ACC112 (cell line): ENCODE measurements around the gene ST3GAL6.

Source experiments
- H2AFZ ChIP-seq: fragments of 200-600 bp; sonication (generic); one replicate; pipeline ENCODE4 v1.6.0; 2017; ENCODE audit warnings: antibody characterized with exemption, low read length; ENCODE audit not compliant: unreplicated experiment
- H3K27ac ChIP-seq: fragments of 200-600 bp; sonication (generic); 2 replicates; pipeline ENCODE4 v1.5.1; 2014; ENCODE audit warnings: low read depth, mild to moderate bottlenecking, antibody characterized with exemption, low read length, moderate library complexity
- H3K27me3 ChIP-seq: fragments of 200-600 bp; sonication (generic); 2 replicates; pipeline ENCODE4 v1.6.1; 2014; ENCODE audit warnings: mild to moderate bottlenecking, antibody characterized with exemption, low read length, moderate library complexity, mixed read lengths; ENCODE audit not compliant: insufficient read depth
- H3K36me3 ChIP-seq: fragments of 200-600 bp; sonication (generic); 2 replicates; pipeline ENCODE4 v1.6.1; 2016; ENCODE audit warnings: mild to moderate bottlenecking, antibody characterized with exemption, low read length, moderate library complexity, mixed read lengths; ENCODE audit not compliant: insufficient read depth
- H3K4me1 ChIP-seq: fragments of 200-600 bp; sonication (generic); one replicate; pipeline ENCODE4 v1.6.1; 2016; ENCODE audit warnings: low read length, mixed read lengths; ENCODE audit not compliant: insufficient read depth, unreplicated experiment, control insufficient read depth
- H3K4me3 ChIP-seq: fragments of 200-600 bp; sonication (generic); 2 replicates; pipeline ENCODE4 v1.5.1; 2014; ENCODE audit warnings: mild to moderate bottlenecking, low read depth, low read length
- H3K79me2 ChIP-seq: fragments of 200-600 bp; sonication (generic); one replicate; pipeline ENCODE4 v1.6.0; 2016; ENCODE audit warnings: low read length; ENCODE audit not compliant: control insufficient read depth, unreplicated experiment, insufficient read depth

ST3GAL6 gene

GRCh38 chr3:98739266-98739665, 23.9 kb upstream of the ST3GAL6 start:
- Histone ChIP-seq H3K27me3 (no peaks in the 10 kb centered on the region), H3K4me1 (peaks cover 43% of the 10 kb centered on the region), H3K36me3 (no peaks in the 10 kb centered on the region), H3K27ac (no peak overlapping the region), H3K79me2 (peaks cover 30% of the 10 kb centered on the region), H3K4me3 (no peak overlapping the region), H2AFZ (no peak overlapping the region)

DNA sequence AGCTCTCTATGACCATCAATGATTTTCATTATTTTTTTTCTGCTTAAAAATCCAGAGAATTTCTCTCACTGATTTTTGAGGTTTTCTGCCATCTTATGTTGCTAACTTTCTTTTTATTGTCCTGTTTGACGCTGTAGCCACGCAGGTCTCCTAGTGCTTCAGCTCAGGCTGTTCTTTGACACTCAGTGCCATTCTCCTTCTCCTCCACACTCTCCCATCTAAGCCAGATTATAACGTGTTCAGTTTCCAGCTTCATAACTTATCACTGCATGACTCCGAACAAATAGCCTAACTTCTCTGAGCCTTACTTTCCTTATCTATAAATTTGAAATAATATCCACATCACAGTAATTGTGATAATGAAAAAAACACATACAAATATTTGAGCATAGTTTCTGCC, 22.8 kb upstream of the ST3GAL6 start:
- H3K4me1 ChIP-seq, result peaks cover 36% of the 10 kb centered on the region
- peaks cover 20% of the 10 kb centered on the region for H3K79me2 ChIP-seq
- H3K27me3 ChIP-seq, result no peaks in the 10 kb centered on the region
- H3K27ac ChIP-seq, result no peak overlapping the region
- H3K36me3 ChIP-seq, result no peaks in the 10 kb centered on the region
- H3K4me3 ChIP-seq, result no peak overlapping the region
- no peak overlapping the region for H2AFZ ChIP-seq

DNA sequence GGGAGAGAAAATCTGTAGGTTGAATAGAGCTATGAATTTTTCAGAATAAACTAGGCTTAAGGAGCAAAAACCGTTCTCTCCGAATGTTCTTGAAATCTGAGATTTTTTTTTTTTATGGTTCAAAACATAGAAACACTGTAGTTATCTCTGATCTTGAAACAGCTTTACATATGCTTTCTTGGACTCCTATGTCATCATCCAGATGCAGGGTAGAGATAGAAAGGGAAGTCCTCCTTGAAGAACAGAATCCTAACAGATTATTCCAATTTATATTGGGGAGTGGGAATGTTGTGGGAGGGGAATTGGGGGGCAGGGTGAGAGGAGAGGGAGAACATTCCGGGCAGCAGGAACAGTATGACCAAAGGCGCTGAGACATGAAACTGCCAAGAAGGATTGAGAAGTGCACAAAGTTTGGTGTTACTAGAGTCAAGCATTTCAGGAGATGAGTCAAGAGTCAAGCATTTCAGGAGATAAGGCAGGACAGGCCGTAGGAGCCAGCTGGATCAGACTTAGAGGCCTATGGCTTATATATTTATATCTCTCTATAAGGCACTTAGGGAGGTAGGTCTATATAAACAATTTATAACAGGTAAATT, 21.9 kb upstream of the ST3GAL6 start:
- Histone ChIP-seq H3K27me3 (no peaks in the 10 kb centered on the region), H3K36me3 (no peaks in the 10 kb centered on the region), H2AFZ (no peak overlapping the region), H3K27ac (peak overlapping the region; percentile 34), H3K79me2 (peaks cover 18% of the 10 kb centered on the region), H3K4me3 (peak overlapping the region; percentile 38; the same call in 1 of the 2 replicates), H3K4me1 (peaks cover 29% of the 10 kb centered on the region)

- H3K4me1 ChIP-seq, result peaks cover 29% of the 10 kb centered on the region
- H3K4me3 ChIP-seq, result no peak overlapping the region
- H3K79me2 ChIP-seq, result peaks cover 23% of the 10 kb centered on the region
- H3K27ac ChIP-seq, result no peak overlapping the region
- no peaks in the 10 kb centered on the region for H3K27me3 ChIP-seq
- H2AFZ ChIP-seq, result no peak overlapping the region
- no peaks in the 10 kb centered on the region for H3K36me3 ChIP-seq
Measured at GRCh38 chr3:98743071-98743470, 20.1 kb upstream of the ST3GAL6 start.

- peaks cover 31% of the 10 kb centered on the region for H3K4me1 ChIP-seq
- H3K4me3 ChIP-seq, result no peak overlapping the region
- no peaks in the 10 kb centered on the region for H3K27me3 ChIP-seq
- H3K79me2 ChIP-seq, result peaks cover 23% of the 10 kb centered on the region
- H2AFZ ChIP-seq, result no peak overlapping the region
- no peaks in the 10 kb centered on the region for H3K36me3 ChIP-seq
- no peak overlapping the region for H3K27ac ChIP-seq
Measured at GRCh38 chr3:98744283-98744682, 18.9 kb upstream of the ST3GAL6 start.

DNA sequence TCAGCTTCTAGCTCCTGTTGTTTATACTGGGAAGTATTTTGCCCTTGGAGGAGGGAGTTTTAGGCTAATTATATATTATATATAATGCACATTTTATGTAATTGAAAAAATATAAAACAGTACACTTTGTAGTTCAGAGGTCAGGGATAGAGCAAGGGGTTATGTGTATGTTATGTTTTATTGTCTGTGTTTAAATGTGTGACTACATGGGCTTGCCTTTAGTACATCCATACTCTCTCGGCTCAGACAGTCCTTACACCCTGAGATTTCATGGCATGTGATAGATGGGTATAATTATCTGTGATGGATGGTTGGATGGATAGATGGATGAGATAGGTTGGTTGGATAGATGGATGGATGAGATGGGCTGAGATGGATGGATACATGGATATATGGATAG, 17.4 kb upstream of the ST3GAL6 start:
- Histone ChIP-seq H3K4me3 (no peak overlapping the region), H3K27me3 (no peaks in the 10 kb centered on the region), H3K36me3 (no peaks in the 10 kb centered on the region), H3K27ac (no peak overlapping the region), H2AFZ (no peak overlapping the region), H3K79me2 (peaks cover 23% of the 10 kb centered on the region), H3K4me1 (peaks cover 29% of the 10 kb centered on the region)

- Histone ChIP-seq H3K4me3 (no peak overlapping the region), H3K27me3 (no peaks in the 10 kb centered on the region), H3K36me3 (no peaks in the 10 kb centered on the region), H3K79me2 (peaks cover 23% of the 10 kb centered on the region), H2AFZ (no peak overlapping the region), H3K4me1 (peaks cover 25% of the 10 kb centered on the region), H3K27ac (no peak overlapping the region)
Measured at GRCh38 chr3:98746122-98746521, 17.0 kb upstream of the ST3GAL6 start.

- Histone ChIP-seq H3K4me3 (no peak overlapping the region), H3K79me2 (peaks cover 22% of the 10 kb centered on the region), H2AFZ (no peak overlapping the region), H3K27ac (no peak overlapping the region), H3K4me1 (peaks cover 18% of the 10 kb centered on the region), H3K36me3 (no peaks in the 10 kb centered on the region), H3K27me3 (no peaks in the 10 kb centered on the region)
Measured at GRCh38 chr3:98746882-98747281, 16.3 kb upstream of the ST3GAL6 start.

DNA sequence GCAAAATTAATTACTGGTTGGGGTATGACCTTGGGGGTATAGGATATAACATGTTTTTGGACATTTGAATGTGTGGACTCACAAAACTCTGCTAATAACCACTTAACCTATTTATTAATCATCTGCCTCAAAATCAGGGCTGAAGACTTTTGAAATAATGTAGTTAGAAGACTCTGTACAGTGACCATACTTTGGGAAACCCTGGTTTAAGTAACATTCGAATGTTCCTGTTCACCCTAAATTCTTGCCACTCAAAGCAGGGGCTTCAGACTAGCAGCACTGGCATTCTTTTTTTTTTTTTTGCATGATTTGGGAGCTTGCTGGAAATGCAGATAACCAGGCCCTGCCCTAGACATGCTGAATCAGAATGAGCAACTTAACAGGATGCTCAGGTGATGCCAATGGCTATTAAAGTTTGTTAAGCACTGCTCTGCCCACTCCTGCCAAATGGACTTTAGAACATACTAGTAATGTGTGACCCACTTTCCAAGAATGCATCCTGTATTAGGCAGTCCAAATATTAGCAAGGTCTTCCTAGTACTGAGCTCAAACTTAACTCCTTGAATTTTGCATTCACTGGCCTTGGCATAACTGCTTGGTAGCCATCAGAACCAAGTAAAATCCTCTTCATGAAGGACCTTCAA, 12.7 kb upstream of the ST3GAL6 start:
- Histone ChIP-seq H3K79me2 (peaks cover 13% of the 10 kb centered on the region), H3K36me3 (no peaks in the 10 kb centered on the region), H3K4me1 (peaks cover 13% of the 10 kb centered on the region), H2AFZ (no peak overlapping the region), H3K4me3 (no peak overlapping the region), H3K27me3 (no peaks in the 10 kb centered on the region), H3K27ac (no peak overlapping the region)

DNA sequence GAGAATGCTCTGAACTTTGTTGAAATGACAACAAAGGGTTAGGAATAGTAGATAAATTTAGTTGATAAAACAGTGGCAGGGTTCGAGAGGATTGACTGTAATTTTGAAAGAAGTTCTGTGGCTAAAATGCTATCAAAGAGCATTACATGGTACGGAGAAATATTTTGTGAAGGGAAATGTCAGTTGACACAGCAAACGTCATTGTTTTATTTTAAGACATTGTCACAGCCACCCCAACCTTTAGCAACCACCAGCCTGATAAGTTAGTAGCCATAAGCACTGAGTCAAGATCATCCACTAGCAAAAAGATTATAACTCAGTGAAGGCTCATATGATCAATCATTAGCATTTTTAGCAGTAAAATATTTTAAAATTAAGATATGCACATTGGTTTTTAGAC, 8.7 kb upstream of the ST3GAL6 start:
- Histone ChIP-seq H3K4me1 (peaks cover 10% of the 10 kb centered on the region), H3K36me3 (no peaks in the 10 kb centered on the region), H3K27ac (no peak overlapping the region), H3K27me3 (no peaks in the 10 kb centered on the region), H3K79me2 (no peaks in the 10 kb centered on the region), H3K4me3 (no peak overlapping the region), H2AFZ (no peak overlapping the region)

DNA sequence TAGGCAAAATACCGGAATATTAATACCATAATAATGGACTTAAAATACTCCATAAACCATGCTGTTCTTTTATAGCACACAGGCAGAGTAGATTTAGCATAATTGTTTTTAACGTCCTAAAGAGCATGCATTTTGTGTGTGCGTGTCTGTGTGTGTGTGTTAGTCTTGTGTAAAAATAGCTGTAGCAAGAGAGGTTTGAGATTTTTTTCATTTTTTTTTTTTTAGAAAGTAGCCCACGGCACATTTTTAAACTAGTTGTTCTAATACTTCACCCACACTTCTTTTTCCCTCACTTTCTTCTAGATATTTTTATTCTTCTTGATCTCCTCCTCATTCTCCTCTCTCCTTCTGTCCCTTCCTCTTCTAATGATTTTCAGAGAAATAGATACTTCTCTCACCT, 7.5 kb upstream of the ST3GAL6 start:
- H3K36me3 ChIP-seq, result no peaks in the 10 kb centered on the region
- no peaks in the 10 kb centered on the region for H3K79me2 ChIP-seq
- H2AFZ ChIP-seq, result no peak overlapping the region
- no peak overlapping the region for H3K27ac ChIP-seq
- H3K27me3 ChIP-seq, result no peaks in the 10 kb centered on the region
- H3K4me1 ChIP-seq, result peaks cover under 1% of the 10 kb centered on the region
- H3K4me3 ChIP-seq, result no peak overlapping the region
